Right lobe of liver (tissue), 6 donors: ENCODE data around the gene LDLRAD4. TPM values are rescaled to one million over a fixed set of nuclear protein-coding genes. Genes with fewer than 3 reads are reported as not detected.

Source experiments
- ATAC-seq, 4 donors: fragments of 200-7000 bp; cut with Tn5 transposase; one replicate each; pipeline ENCODE4 v1.9.1; 2020; ENCODE audit warnings: mild to moderate bottlenecking in 4 of 4, moderate library complexity in 4 of 4
- DNase-seq, 3 donors: peaks; one replicate each; pipeline ENCODE4 v3.0.0-alpha.2; 2020
- H3K27ac ChIP-seq, 3 donors: fragments of 200-600 bp; one replicate each; pipeline ENCODE4 v1.8.0; 2022
- H3K27me3 ChIP-seq, 2 donors: fragments of 200-600 bp; one replicate each; pipeline ENCODE4 v1.8.0; 2022
- H3K36me3 ChIP-seq, 4 donors: fragments of 200-600 bp; sonication (generic) in 1 of 4; one replicate each; pipeline versions ENCODE4 v1.5.1 to v1.8.0; 2017 to 2022; ENCODE audit warnings: control low read depth in 1 of 4
- H3K4me1 ChIP-seq, 4 donors: fragments of 200-600 bp; sonication (generic) in 1 of 4; one replicate each; pipeline versions ENCODE4 v1.5.1 to v1.8.0; 2017 to 2022; ENCODE audit warnings: control low read depth in 1 of 4
- H3K4me3 ChIP-seq, 3 donors: fragments of 200-600 bp; one replicate each; pipeline ENCODE4 v1.8.0; 2022
- H3K9me3 ChIP-seq, 4 donors: fragments of 200-600 bp; sonication (generic) in 1 of 4; one replicate each; pipeline versions ENCODE4 v1.5.1 to v1.8.0; 2017 to 2022; ENCODE audit warnings: control low read depth in 1 of 4
- POLR2A ChIP-seq: fragments of 450-650 bp; IDR thresholded peaks from one replicate; pipeline ENCODE4 v1.6.1; 2017; ENCODE audit warnings: antibody characterized with exemption, mild to moderate bottlenecking
- WGBS: methylation state at CpG from one replicate; pipeline ENCODE4 v1.1.6; 2018; ENCODE audit warnings: low coverage, low lambda C conversion rate; ENCODE audit not compliant: insufficient coverage; ENCODE audit errors: missing lambda C conversion rate; 5-methylcytosine and 5-hydroxymethylcytosine counted together
- intact Hi-C, 2 donors: fragments of 100-400 bp; cut with DNase I; formaldehyde crosslinking; loops; one replicate each; pipeline versions ENCODE4 v1.11.2 to v1.14.1; 2022
- total RNA-seq, 6 experiments: library from RNA; depleted of rRNA in 2 of 6; stranded (reverse); fragments of >200 nt in 2 of 6; fragmentation: NEBNext Ultra II Directional in 3 of 6; extraction: Animal tissue kit (Norgen Biotek cat#: 25700) in 3 of 6; gene quantifications; one replicate each; pipeline versions ENCODE4 v1.1.0 to v1.2.4, GENCODE V29; 2016 to 2023
- TF ChIP-seq, protein P1 (sequence below), 4 donors: fragments of 200-600 bp in 3 of 4; fragments of 450-650 bp in 1 of 4; IDR thresholded peaks; one replicate each; pipeline versions ENCODE4 v1.5.1 to v1.8.0; 2016 to 2022; ENCODE audit warnings: antibody characterized with exemption in 4 of 4, mild to moderate bottlenecking in 2 of 4
- donor health status: DM: no; HTN: yes; CAD: no.
- donor health status: DM: no; HTN: no; CAD: no.
- donor health status: DM: no; HTN: no; CAD: no.
- donor health status: DM: no; HTN: yes; CAD: no.
- donor health status: DM: no; HTN: yes; CAD: no.

LDLRAD4 gene
- total RNA-seq, 6 experiments from 2014 or later: 10.6 to 66.4 (median 18.7) TPM

DNA sequence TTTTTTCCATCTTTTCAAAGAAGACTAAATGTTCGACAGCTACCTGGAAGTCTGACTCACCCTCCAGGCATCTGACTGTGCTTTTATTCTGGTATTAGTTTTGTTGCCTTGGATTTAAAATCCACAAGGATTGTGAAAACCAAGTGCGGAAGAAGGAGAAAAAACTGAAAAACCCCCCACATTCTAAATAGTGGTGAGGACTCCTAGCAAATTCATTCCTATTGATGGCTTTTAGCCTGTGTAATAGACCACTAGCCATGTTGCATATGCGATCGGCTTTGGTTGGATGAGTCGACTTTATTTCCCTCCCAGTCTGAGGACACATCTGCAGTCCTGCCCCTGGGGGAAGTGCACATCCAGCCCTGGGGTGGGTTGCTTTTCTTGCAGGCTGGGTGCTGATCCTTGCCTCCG, 16.9 kb downstream of the LDLRAD4 start:
- Histone ChIP-seq H3K36me3 (no peaks in the 10 kb centered on the region), H3K27ac (no peak overlapping the region), H3K9me3 (no peaks in the 10 kb centered on the region), H3K4me3 (no peak overlapping the region), H3K4me1 (peaks cover 0 to 9% (median 0%) of the 10 kb centered on the region in 4 donors), H3K27me3 (no peaks in the 10 kb centered on the region)
- TF ChIP-seq, protein P1, sequence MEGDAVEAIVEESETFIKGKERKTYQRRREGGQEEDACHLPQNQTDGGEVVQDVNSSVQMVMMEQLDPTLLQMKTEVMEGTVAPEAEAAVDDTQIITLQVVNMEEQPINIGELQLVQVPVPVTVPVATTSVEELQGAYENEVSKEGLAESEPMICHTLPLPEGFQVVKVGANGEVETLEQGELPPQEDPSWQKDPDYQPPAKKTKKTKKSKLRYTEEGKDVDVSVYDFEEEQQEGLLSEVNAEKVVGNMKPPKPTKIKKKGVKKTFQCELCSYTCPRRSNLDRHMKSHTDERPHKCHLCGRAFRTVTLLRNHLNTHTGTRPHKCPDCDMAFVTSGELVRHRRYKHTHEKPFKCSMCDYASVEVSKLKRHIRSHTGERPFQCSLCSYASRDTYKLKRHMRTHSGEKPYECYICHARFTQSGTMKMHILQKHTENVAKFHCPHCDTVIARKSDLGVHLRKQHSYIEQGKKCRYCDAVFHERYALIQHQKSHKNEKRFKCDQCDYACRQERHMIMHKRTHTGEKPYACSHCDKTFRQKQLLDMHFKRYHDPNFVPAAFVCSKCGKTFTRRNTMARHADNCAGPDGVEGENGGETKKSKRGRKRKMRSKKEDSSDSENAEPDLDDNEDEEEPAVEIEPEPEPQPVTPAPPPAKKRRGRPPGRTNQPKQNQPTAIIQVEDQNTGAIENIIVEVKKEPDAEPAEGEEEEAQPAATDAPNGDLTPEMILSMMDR (IDR thresholded peaks at IDR 0.05): no peak
- TF ChIP-seq POLR2A: no peak
- DNase-seq: peak in 1 of 3 donors; percentile 12
- ATAC-seq: no peak
- intact Hi-C loops: no loop called here
- 83% methylated on average over 6 of the region's 6 CpGs for WGBS

DNA sequence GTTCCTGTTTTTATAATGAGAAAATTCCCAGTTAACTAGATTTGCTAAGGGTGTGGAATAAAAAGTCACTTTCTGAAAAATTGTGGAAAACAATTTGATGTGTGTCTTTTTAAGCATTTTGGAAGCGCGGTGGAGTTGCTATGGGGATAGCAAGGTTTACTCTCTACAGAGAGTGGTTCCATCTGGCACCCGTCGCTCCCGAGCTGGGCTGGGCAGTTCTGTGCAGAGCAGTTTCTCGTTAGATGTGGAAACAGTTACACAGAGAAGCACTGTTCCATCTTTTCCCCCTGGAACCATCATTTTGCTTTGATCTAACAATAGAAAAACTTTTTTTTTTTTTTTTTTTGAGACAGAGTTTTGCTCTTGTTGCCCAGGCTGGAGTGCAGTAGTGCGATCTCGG, 17.4 kb downstream of the LDLRAD4 start:
- Histone ChIP-seq H3K27me3 (no peaks in the 10 kb centered on the region), H3K9me3 (no peaks in the 10 kb centered on the region), H3K4me3 (no peak overlapping the region), H3K4me1 (peaks cover 0 to 9% (median 0%) of the 10 kb centered on the region in 4 donors), H3K27ac (no peak overlapping the region), H3K36me3 (no peaks in the 10 kb centered on the region)
- intact Hi-C loops: no loop called here
- no peak for ATAC-seq
- DNase-seq: peak in 1 of 3 donors; percentile 20
- 85% methylated on average over 8 of the region's 8 CpGs for WGBS
- TF ChIP-seq, protein P1 (IDR thresholded peaks at IDR 0.05): no peak
- TF ChIP-seq POLR2A: no peak

DNA sequence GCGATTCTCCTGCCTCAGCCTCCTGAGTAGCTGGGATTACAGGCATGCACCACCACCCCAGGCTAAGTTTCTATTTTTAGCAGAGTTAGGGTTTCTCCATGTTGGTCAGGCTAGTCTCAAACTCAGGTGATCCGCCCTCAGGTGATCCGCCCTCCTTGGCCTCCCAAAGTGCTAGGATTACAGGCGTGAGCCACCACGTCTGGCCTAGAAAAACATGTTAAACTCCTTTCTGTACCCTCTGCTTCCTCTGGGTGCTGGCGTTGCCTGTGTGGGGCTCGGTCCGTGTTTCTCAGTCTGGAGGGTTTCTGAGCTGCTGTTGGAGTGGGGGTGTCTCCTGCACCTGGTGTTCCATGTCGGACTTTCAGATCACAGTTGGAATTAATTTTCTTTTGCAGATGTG, 17.9 kb downstream of the LDLRAD4 start:
- WGBS: 90% methylated on average over 9 of the region's 9 CpGs

DNA sequence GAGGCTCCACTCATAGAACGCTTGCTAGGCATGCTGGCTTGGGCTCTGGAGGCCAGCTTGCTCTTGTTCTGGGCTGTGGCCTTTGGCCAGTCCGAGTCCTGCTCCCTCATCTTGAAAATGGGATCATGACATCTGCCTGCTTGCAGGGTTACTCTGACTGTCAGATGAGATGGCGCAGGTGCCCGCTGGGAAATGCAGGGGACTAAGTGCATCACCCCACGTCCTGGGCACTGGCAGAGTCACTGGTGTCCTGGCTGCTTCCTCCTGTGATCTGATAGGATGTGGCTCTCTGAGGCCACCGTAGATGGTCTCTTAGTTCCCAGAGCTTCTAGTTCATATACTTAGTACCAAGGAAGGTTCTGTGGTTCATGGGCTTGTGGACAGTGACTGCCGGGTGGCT, 18.5 kb downstream of the LDLRAD4 start:
- DNase-seq: peak in 2 of 3 donors; percentile 32 to 43
- intact Hi-C loops: no loop called here

More for the DNA sequence above, 17.9 kb downstream of the LDLRAD4 start:
- no peaks in the 10 kb centered on the region for H3K9me3 ChIP-seq
- H3K4me3 ChIP-seq: no peak overlapping the region
- DNase-seq (peak in 1 of 3 donors; percentile 19), ATAC-seq (no peak)
- TF ChIP-seq, protein P1 (IDR thresholded peaks at IDR 0.05): no peak
- no peak for TF ChIP-seq POLR2A
- intact Hi-C loops: no loop called here
- no peaks in the 10 kb centered on the region for H3K36me3 ChIP-seq
- H3K27me3 ChIP-seq: no peaks in the 10 kb centered on the region
- peaks cover 0 to 9% (median 0%) of the 10 kb centered on the region in 4 donors for H3K4me1 ChIP-seq
- H3K27ac ChIP-seq: no peak overlapping the region

More for the DNA sequence above, 18.5 kb downstream of the LDLRAD4 start:
- H3K9me3 ChIP-seq: no peaks in the 10 kb centered on the region
- no peak overlapping the region for H3K27ac ChIP-seq
- TF ChIP-seq, protein P1 (IDR thresholded peaks at IDR 0.05): no peak
- TF ChIP-seq POLR2A: no peak
- no peaks in the 10 kb centered on the region for H3K36me3 ChIP-seq
- WGBS: 80% methylated on average over 1 of the region's 7 CpGs
- H3K4me1 ChIP-seq: peaks cover 0 to 9% (median 0%) of the 10 kb centered on the region in 4 donors
- no peaks in the 10 kb centered on the region for H3K27me3 ChIP-seq
- no peak for ATAC-seq
- H3K4me3 ChIP-seq: no peak overlapping the region
